Posterior vena cava (tissue), 2 donors: Measurements from ENCODE around the gene NEDD4L. TPM values are rescaled to one million over a fixed set of nuclear protein-coding genes. Genes with fewer than 3 reads are reported as not detected.

Source experiments
- DNase-seq: peaks from one replicate; pipeline ENCODE4 v3.0.0-alpha.2; 2020; ENCODE audit warnings: low spot score
- intact Hi-C, 2 donors: fragments of 100-400 bp; cut with DNase I; formaldehyde crosslinking; loops; one replicate each; pipeline versions ENCODE4 v1.14.1 to v1.14.2; 2022 to 2023
- total RNA-seq, 2 donors: library from RNA; stranded (reverse); fragmentation: NEBNext Ultra II Directional; extraction: Animal tissue kit (Norgen Biotek cat#: 25700); gene quantifications; one replicate each; pipeline ENCODE4 v1.2.1, GENCODE V29; 2021
- donor health status: DM: yes; HTN: yes; CAD: no.
- donor health status: DM: yes; HTN: yes; CAD: no.

The NEDD4L gene
- total RNA-seq, 2 donors from 2014 or later, result 11.3 to 14.9 TPM

DNA sequence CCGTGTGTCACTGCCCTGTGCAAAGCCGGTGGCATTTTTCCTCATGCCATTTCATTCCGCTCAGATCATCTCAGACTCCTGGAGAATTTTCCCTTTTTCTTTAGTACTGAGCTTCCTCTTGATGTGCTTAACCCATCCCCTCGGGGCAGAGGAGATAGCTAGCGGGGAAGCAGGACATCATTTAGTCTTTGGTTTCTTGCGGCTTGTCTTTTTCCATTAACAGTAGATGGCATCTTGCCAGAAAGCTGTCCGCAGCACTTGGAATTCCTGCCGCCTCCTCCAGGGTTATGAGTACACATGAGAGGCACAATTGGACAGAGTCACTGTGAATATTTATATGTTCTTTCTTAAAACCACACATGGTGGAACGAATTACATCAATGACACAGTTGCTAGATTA, 358.2 kb downstream of the NEDD4L start:
- intact Hi-C loops, result no loop called here
- DNase-seq, result no peak

- intact Hi-C loops, result no loop called here
- DNase-seq, result no peak
Measured at GRCh38 chr18:58402951-58403702, 359.1 kb downstream of the NEDD4L start.

DNA sequence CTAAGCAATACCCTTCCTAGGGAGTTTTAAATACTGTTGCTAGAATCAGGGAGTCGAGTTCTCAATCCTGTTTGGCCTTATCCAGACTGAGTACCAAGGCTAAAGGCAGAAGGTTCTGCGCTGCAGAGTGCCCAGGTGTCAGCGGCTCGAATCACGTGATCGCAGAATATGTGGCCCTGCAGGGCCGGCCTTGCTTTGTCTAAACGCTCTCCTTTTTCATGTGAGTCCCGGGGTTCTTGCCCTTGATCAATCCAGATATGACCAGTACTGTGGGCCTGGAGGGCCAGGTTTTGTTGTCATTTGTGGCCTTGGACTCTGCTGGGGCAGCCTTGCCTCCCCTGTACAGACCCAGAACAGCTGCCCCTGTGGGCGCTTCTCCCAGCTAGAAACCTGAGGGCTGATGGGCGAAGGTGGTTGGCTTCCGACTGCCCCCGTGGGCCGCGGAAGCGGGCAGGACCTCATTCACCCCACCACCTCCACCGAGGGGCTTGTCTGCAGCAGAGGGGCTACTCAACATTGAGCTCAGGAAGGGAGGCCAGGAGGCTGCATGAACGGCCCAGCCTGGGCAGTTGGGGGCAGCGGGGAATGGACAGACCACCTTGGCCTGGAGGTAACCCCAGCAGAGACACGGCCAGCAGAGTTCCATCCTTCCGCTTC, 359.9 kb downstream of the NEDD4L start:
- DNase-seq, result no peak
- intact Hi-C loops, result no loop called here

- no peak for DNase-seq
- intact Hi-C loops, result no loop called here
Measured at GRCh38 chr18:58405107-58405898, 361.3 kb downstream of the NEDD4L start.

DNA sequence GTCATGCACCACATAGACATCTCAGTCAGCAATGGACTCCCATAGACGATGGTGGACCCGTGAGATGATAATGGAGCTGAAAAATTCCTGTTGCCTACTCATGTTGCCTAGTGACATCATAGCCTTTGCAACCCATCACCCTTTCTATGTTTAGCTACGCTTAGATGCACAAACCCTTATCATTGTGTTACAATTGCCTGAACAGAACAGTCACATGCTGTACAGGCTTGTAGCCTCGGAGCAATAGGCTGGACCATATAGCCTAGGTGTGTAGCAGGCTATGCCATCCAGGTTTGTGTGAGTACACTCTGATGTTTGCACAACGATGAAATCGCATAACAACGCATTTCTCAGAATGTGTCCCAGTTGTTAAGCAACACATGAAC, 363.2 kb downstream of the NEDD4L start:
- intact Hi-C loops, result no loop called here
- no peak for DNase-seq

DNA sequence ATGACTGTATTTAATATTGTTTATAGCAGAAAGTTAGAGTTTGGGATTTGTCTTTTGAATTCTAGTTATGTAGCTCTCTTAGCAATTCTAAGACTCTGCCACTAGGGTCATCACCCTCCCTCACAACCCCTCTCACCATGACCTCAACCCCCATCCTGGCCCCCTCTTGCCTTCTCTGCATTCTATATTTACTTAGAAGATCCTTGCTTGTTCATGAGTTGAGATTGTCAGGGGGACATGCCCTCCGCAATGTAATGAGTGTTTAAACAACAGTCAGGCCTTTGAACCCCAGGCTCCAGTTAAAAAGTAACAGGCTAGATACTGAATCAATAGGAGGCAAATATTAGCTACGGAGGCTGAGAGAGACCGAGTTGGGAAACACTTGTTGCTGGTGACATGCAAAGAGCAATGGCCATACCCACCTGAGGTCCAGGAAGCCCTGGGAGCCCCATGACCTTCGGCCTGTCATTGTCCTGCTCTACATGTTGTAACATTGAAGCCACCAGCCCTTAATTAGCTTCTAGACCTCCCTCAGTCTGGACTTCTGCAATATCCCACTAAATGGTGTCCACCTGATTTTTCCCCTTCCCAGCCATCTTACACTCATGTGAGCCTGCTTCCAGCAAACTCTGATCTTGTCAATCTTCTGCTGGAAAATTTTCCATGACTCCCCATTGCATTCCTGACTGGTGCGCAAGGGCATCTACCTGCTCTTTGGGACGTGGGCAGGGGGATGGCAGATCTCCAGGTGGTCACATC, 363.8 kb downstream of the NEDD4L start:
- DNase-seq, result no peak
- intact Hi-C loops, result no loop called here

DNA sequence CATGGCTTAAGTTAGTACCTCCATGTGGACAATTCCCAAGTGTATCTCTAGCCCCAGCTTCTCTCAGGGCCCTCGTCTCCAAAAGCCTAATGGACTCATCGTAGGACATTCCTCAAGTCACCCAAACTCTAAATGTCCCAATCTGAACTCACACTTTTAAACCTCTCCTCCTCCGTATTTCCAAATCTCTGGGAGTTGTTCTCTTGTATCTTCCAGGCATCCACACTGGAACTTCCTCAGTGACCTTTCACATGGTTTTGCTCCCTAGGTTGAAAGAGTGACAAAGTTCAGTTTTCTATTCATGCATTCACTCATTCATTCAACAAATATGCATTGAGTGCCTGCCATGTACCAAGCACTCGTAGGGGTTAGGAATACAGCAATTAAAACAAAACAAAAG, 364.6 kb downstream of the NEDD4L start:
- no peak for DNase-seq
- intact Hi-C loops, result no loop called here

- intact Hi-C loops, result no loop called here
- DNase-seq, result no peak
Measured at GRCh38 chr18:58409802-58410445, 365.9 kb downstream of the NEDD4L start.

DNA sequence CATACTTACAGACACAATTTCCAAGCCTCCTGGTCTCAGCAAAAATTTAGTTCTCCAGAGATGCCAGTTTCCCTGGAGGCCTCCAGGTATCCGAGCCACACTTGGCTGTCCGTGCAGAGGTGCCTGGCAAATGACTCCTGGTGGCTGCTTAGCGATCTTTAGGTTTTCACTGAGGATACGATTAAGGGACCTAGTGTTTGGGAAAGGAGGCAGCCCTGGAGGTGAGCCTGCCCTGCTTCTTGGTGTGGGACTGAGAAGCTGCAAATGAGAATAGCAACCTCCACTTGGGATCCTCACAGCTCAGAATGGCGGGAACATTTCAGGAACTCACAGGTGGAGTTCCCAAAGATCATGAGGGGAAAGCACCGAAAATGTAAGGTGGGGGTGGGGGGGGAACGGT, 367.3 kb downstream of the NEDD4L start:
- no peak for DNase-seq
- intact Hi-C loops, result no loop called here

DNA sequence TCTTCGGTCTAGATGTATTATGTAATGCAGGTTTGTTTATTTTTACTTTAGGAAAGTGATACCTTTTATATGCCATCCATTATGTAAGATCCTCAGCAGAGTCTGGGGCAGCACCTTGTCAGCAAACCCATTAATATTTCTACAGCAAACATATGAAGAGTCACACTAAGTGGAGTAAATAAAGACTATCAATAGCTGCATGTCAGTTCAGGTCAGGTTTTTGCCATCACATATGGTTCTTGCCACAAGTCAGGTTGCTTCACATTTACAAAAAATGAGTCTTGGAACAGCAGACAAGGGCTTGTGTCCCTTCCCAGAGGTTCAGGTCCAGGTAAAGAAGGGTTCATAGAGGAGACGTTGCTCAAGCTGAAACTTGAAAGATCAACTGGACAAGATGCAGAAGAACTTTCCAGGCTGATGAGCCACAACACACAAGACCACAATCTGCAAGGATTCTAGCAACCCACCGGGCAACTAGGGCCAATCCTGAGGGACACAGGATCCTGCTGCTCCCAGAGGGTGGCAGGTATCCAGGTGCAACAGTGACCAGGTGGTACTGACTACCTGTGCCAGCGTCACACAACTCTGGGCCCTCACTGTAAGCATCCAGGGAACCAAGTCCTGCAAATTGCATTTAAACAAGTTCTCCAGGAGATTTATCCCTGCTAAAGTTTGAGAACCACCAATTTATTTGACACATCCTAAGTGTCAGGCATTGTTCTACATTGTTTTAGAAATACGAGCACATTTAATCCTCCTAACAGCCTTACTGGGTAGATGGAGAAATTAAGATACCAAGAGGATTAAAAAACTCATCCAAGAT, 369.0 kb downstream of the NEDD4L start:
- intact Hi-C loops, result no loop called here
- no peak for DNase-seq

- intact Hi-C loops, result no loop called here
- DNase-seq, result no peak
Measured at GRCh38 chr18:58413667-58414628, 369.9 kb downstream of the NEDD4L start.

DNA sequence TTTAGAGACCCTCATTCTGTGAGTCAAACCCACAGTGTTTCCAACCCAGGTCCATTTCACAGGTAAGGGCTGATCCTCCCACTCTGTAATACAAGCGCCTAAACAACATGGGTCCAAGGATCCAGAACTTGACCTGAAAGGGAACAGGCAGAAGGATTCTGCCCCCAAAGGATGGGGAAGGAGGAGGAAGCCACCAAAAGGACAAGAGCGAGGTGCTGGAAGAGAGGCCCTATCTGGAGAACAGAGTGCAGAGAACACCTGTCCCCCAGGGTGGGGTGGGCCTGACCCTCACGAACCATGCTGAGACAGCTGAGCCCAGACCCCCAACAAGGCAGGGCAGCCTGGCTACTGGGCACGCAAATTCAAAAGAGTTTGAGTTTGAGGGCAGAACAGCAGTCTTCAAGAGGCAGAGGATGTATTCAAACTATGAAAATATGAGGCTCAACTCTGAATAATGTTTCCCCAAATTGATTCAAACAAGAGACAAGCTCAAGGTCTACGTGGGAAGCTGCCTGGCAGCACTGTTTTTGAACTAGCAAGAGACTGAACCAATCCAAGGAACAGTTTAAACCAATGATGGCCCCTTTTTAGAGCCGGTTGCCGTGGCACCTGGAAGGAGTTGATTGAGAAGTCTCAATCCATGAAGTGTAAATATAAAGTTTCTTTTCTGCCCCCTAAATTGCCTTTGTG, 372.1 kb downstream of the NEDD4L start:
- no peak for DNase-seq
- intact Hi-C loops, result no loop called here

DNA sequence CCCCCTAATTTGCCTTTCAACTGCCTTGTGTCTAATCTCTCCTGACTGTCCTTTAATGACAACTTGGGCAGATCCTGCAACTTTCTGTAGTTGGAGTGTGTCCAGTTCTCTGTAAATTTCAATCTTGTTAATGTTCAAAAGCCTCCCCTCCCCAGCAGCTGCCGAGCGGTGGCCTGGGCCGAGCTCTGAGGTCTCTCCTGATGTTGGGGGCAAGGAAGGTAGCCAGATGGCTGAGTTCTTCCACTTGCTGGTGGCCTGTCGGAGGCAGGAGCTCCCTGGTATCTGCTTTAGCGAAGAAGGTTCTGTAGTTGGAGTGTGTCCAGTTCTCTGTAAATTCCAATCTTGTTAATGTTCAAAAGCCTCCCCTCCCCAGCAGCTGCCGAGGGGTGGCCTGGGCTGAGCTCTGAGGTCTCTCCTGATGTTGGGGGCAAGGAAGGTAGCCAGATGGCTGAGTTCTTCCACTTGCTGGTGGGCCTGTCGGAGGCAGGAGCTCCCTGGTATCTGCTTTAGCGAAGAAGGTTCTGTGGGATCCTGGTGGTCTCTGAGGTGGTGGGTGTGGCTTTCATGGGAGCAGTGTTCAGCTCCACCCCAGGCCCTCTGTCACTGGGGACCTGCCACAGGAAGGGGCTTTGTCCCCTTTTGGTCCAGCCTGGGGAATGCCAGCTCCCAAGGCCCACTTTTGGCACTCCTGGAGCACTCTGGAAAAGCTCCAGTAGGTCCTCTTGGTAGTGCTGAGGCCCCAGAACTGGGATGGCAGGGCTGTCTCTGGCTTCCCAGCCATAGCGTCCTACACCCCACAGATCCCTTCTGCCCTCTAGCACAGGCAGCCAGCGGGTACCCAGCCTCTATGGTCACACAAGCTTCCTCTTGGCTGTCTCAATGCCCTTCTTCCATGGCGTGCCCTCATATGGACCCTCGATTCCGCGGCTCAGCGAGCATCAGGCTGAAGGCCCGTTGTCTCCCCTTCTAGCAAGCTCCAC, 373.0 kb downstream of the NEDD4L start:
- no peak for DNase-seq
- intact Hi-C loops, result no loop called here

DNA sequence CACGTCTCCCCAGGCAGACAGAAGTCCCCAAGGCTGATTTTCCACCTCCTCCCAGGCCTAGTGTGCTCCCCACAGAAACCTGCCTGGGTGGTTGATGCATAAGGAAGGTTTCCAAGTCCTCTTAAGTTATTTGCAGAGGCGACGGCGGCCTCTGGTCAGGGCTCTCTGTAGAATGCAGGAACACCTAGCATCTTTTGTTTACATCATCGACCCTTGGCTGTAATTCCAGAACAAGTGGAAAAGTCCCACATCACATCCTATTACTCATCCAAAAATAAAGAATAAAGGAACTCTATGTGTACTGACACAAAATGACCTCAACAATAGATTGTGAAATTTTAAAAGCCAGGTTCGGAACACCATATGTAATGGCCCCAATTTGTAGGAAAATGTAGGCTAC, 373.7 kb downstream of the NEDD4L start:
- DNase-seq, result no peak
- intact Hi-C loops, result no loop called here

DNA sequence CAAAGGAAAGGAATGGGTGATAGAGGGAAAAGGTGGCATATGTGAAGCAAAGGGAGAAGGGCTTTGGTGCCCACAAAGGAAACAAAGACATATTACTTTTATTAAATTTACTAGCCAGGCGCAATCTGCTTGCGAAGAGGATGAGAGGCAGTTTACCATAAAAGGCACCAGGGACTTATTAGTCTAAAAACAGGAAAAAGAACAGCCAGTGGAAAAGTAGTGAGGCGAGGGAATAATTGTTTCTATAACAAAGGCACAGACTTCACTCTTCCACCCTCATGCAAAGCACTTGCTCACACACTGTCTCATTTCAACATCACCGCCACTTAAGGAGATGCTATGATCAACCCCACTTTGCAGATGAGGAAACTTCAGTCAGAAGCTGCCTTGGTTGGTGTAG, 374.3 kb downstream of the NEDD4L start:
- intact Hi-C loops, result no loop called here

More for the DNA sequence above, 374.3 kb downstream of the NEDD4L start:
- DNase-seq, result no peak
